SK-N-MC (cell line): ENCODE results near the gene SHB.

Source experiments
- DNase-seq: peaks from one replicate; pipeline ENCODE4 v3.0.0-alpha.2; 2011; ENCODE audit warnings: low read depth, low spot score
- H3K27ac ChIP-seq: fragments of 200-600 bp; sonication (generic); 2 replicates; pipeline ENCODE4 v1.5.1; 2016; ENCODE audit warnings: mixed run types
- H3K36me3 ChIP-seq: fragments of 200-600 bp; sonication (generic); 2 replicates; pipeline ENCODE4 v1.6.1; 2017; ENCODE audit warnings: antibody characterized with exemption, low read length, mixed read lengths; ENCODE audit not compliant: insufficient read depth
- H3K4me3 ChIP-seq: fragments of 200-600 bp; sonication (generic); 2 replicates; pipeline ENCODE4 v1.5.1; 2016
- H3K9ac ChIP-seq: fragments of 200-600 bp; sonication (generic); 2 replicates; pipeline ENCODE4 v1.8.0; 2017; ENCODE audit warnings: mixed run types, mixed read lengths; ENCODE audit not compliant: insufficient read length
- H3K9me3 ChIP-seq: fragments of 200-600 bp; sonication (generic); 2 replicates; pipeline ENCODE4 v1.6.1; 2017; ENCODE audit warnings: low read depth, mild to moderate bottlenecking, antibody characterized with exemption, low read length, moderate library complexity, mixed read lengths
- EZH2 ChIP-seq: fragments of 200-600 bp; sonication (generic); IDR thresholded peaks from one replicate; pipeline ENCODE4 v1.6.1; 2017; ENCODE audit warnings: antibody characterized with exemption
- FOXP2 ChIP-seq: optimal IDR thresholded peaks from 2 replicates; pipeline ENCODE3; 2011; ENCODE audit warnings: mild to moderate bottlenecking, moderate library complexity; ENCODE audit not compliant: insufficient read depth; ENCODE audit errors: extremely low read length, control extremely low read depth
- POLR2AphosphoS5 ChIP-seq: IDR thresholded peaks from 2 replicates; pipeline ENCODE4 v1.6.1; 2012; ENCODE audit warnings: mild to moderate bottlenecking, low read depth, low read length, borderline replicate concordance

Gene SHB

DNA sequence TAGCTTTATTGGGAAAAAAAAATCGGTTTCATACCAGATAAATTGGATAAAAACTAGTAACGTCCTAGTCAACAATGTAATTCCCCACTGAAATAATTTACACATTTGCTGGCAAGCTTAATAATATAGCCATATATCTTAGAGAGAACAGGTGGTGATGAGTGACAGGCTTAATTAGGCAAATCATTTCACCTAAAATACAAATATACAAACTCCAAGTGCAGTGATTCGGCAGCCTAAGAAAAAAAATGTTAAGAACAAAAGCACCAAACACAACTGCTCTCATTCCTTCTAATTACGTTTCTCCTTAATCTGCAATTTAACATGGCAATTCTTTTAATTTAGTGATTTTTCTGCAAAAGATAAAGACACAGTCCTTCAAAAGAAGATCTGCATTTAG lies 109.1 kb downstream of the SHB start:
- Histone ChIP-seq H3K4me3 (no peak overlapping the region), H3K9me3 (no peaks in the 10 kb centered on the region), H3K27ac (no peak overlapping the region), H3K36me3 (peaks cover 15% of the 10 kb centered on the region), H3K9ac (no peak overlapping the region)
- no peak for DNase-seq
- TF ChIP-seq EZH2 (no peak), POLR2AphosphoS5 (no peak), FOXP2 (no peak)

DNA sequence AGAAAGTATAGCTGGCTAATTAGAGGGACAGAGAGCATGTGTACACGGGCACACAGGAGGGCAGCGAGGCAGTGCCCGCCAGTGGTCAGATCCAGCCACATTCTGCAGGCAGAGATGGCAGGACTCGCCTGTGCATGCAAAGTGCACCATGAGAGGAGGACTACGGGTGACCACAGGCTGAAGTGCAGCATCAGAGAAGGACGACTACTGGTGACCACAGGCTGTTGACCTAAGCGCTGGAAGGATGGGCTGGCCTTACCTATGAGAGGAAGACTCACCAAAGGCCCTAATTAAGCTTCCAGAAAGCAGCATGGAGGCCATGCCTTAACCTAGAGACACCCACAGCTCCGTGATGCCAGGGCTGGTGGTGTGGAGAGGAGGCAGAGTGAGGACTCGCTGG lies 110.9 kb downstream of the SHB start:
- Histone ChIP-seq H3K9me3 (no peaks in the 10 kb centered on the region), H3K27ac (no peak overlapping the region), H3K36me3 (peaks cover 33% of the 10 kb centered on the region), H3K9ac (no peak overlapping the region), H3K4me3 (no peak overlapping the region)
- DNase-seq: no peak
- no peak for TF ChIP-seq POLR2AphosphoS5
- TF ChIP-seq EZH2: no peak
- TF ChIP-seq FOXP2: no peak

DNA sequence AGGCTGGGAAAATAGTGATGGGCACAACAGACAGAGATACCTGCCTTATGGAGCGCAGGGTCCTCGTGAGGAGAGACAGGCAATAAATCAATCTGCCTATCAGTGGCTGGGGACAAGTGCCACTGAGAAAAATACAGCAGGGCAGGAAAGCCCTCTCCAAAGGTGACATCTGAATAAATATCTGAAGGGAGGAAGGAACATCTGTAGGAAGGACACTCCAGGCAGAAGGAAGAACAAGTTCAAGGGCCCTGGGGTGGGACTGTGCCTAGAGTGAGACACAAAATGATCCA lies 111.4 kb downstream of the SHB start:
- no peak for TF ChIP-seq POLR2AphosphoS5
- no peak for TF ChIP-seq FOXP2
- no peak for TF ChIP-seq EZH2
- no peak overlapping the region for H3K4me3 ChIP-seq
- no peak overlapping the region for H3K27ac ChIP-seq

DNA sequence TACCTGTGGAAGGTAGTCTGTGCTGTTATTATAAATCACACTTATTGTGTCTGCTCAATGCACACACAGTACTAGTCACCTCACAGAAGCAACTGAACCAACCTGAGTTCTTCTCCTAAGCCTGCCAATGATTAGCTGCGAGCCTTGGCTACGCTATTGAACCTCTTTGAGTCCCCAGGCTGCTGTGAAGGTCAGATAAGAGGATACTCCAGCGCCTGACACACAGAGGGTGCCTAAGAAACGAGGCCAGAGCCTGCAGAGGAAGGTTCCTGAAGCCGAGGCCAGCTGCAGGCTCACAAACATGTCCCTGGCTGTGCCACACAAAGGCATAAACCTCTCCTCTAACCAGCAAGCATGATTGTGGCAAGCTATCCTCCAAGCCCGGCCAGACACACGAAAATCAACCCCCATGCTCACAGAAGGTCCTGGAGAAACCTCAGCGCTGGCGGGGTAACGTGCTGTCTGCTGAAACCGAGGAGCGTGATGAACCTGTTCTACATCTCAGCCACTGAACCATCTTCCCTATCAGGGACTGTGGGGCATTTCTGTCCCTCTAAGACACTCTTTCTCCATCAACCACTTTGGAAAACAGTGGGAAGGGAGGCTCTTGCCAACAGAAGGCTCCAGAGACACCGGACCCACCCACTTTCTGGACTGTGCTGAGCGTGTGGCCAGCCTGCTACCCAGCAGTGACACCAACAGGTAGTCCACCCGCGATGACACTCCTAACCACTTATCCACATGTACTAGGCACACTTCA lies 111.9 kb downstream of the SHB start:
- DNase-seq: no peak
- H3K27ac ChIP-seq: no peak overlapping the region
- H3K9ac ChIP-seq: no peak overlapping the region
- peaks cover 44% of the 10 kb centered on the region for H3K36me3 ChIP-seq
- TF ChIP-seq POLR2AphosphoS5 (no peak), EZH2 (no peak), FOXP2 (no peak)
- H3K4me3 ChIP-seq: no peak overlapping the region
- no peaks in the 10 kb centered on the region for H3K9me3 ChIP-seq

More for the DNA sequence above, 111.4 kb downstream of the SHB start:
- Histone ChIP-seq H3K9me3 (no peaks in the 10 kb centered on the region), H3K9ac (no peak overlapping the region), H3K36me3 (peaks cover 38% of the 10 kb centered on the region)
- no peak for DNase-seq

DNA sequence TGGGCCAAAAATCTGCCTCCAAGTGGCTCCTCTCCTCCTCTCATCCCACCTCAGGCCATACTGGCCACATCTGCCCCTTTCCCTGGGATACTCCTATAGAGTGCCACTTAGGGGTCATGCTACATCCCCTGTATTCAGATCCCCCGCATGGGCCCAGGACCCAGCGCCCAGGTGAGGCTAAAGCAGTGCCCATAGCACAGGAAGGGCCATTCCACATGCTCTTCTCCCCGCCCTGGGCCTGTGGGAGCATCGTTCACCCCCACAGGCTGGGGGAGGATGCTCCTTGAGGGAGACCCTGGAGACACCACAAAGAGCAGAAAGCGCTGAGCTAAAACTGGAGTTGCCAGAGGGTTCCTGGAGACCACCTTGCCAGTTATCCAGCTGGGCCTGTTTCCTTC lies 112.6 kb downstream of the SHB start:
- Histone ChIP-seq H3K4me3 (no peak overlapping the region), H3K27ac (no peak overlapping the region), H3K36me3 (peaks cover 49% of the 10 kb centered on the region), H3K9ac (no peak overlapping the region), H3K9me3 (no peaks in the 10 kb centered on the region)
- no peak for TF ChIP-seq FOXP2
- no peak for TF ChIP-seq POLR2AphosphoS5
- DNase-seq: no peak

DNA sequence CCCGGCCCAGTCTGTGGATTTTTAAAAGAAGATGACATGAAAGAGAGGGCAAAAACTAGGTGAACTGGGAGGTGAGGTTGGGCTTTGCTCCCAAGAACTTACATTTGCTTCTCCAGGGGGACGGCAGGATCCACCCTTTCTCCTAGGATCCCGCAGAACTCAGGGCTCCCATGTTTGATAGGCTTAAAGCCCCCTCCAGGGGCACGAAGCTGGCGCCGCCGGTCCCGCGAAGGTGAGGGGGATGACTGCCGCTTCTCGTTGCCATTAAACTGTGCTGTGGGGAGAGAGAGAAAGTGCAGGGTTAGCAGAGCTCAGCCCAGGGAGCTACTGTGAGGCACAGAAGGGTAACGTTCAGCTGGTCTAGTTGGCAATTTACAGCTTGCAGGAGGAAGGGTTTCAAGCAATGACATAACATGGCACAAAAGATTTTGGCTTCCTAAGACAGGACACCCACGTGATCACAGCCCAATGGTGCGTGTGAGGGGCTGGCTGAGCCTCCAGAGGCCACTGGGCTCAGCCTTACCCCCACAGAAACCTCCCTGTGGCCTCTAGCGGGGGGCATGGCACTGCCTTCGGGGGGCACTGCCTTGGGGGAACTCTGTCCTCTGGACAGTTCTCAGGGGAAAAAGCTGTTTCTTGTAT lies 113.1 kb downstream of the SHB start:
- Histone ChIP-seq H3K36me3 (peaks cover 49% of the 10 kb centered on the region), H3K27ac (no peak overlapping the region)
- TF ChIP-seq POLR2AphosphoS5 (no peak), EZH2 (no peak), FOXP2 (no peak)

DNA sequence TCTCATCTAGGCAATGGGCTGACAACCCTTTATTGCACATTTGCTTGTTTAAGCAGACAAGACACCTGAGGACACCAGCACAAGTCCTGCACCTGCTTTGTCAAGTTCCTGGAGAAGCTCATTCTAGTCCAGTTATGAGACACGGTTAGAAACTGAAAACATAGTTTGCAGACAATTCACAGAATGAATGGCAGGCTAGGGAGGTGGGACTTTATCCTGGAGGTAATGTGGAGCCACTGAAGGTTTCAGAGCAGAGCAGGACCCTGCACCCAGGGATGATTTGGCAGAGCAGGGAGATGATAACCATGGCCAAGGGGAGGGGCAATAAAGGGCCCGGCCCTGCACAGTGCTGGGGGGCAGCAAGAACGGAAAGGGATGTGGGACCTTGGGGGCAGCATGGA lies 114.4 kb downstream of the SHB start:
- TF ChIP-seq EZH2 (no peak), FOXP2 (no peak), POLR2AphosphoS5 (no peak)
- no peak overlapping the region for H3K9ac ChIP-seq
- no peaks in the 10 kb centered on the region for H3K9me3 ChIP-seq
- no peak overlapping the region for H3K4me3 ChIP-seq
- H3K36me3 ChIP-seq: peaks cover 54% of the 10 kb centered on the region
- no peak for DNase-seq
- no peak overlapping the region for H3K27ac ChIP-seq

More for the DNA sequence above, 113.1 kb downstream of the SHB start:
- H3K9me3 ChIP-seq: no peaks in the 10 kb centered on the region
- H3K9ac ChIP-seq: no peak overlapping the region
- no peak overlapping the region for H3K4me3 ChIP-seq
- no peak for DNase-seq

DNA sequence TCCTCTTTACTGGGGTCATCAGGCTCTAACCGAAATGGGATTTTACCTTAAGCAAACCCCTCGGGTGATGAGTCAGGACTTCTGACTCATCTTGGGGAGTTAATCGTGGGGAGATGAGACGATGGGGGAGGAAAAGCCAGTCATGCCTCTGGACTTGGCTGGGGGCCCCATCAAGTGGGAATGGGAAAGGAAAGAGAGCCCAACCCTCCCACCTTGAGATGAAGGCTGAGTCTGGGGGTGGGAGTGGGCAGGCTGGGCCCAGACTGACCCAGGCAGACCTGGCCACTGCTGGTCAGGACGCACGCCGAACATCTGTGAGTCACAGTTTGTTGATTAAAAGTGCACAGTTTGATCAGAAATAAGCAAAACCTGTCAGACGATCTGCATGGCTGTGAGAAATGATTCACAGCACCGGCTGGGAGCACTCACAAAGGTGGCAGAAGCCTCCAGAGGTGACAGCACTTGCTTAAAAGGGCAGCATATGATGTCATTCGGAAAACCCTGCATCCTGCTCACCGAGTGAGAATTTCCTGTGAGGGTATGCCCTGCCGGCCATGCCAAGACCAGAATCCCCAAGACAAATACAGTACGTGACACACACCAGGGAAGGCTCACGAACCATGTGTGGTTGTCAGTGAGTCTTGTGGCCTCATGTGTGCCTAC lies 115.1 kb downstream of the SHB start:
- no peak for DNase-seq
- Histone ChIP-seq H3K36me3 (peaks cover 54% of the 10 kb centered on the region), H3K9me3 (no peaks in the 10 kb centered on the region), H3K27ac (no peak overlapping the region), H3K9ac (no peak overlapping the region), H3K4me3 (no peak overlapping the region)
- TF ChIP-seq FOXP2 (no peak), EZH2 (no peak), POLR2AphosphoS5 (no peak)
